ENCODE results near the gene PPARD.
"Not testable (repeated sequence)": the region's sequence is repeated elsewhere in the genome, so short reads cannot be mapped to it uniquely, and the experiment has no call there.

PPARD gene

DNA sequence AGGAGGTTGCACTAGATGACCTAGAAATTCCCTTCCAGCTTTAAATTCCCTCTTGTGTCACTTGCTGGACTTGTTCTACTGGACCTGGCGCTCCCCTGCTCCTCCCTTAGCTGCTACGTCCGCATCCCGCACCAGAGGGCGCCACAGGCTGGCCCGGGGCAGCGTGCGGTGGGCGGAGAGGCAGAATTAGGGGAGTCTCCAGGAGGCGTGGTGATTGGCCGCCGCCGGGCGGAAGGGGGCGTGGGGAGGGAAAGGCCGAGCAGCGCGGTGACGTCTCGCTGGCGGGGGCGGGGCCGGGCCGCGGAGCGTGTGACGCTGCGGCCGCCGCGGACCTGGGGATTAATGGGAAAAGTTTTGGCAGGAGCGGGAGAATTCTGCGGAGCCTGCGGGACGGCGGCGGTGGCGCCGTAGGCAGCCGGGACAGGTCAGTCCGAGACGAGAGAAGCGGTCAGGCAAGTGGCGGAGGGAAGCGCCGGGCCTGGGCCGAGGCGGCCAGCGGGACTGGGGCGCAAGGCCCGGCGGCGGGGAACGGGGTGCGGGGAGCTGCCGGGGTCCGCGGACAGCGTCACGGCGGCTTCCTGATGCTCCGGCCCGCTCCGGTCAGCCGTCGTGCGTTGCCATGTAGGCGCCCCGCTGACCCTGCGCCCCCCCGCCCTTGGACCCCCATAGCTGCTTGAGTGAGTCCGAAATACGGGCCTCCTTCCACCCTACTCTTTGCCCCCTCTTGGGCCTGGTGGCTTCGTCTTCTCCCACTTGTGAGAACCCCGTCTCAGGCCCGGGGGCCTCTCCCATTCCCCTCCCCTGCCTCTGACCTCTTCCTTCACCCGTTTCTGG is at the start of gene PPARD:
Gene PPARD, plus strand, starts transcription at position 301 of the 834 bp plus-strand sequence. CDS start 68,530 bp downstream, outside the sequence.
- DNase-seq (ENCODE audit: extremely low spot score, insufficient read length, low read depth) (peak; percentile 100), FAIRE-seq (peak; percentile 90)

DNA sequence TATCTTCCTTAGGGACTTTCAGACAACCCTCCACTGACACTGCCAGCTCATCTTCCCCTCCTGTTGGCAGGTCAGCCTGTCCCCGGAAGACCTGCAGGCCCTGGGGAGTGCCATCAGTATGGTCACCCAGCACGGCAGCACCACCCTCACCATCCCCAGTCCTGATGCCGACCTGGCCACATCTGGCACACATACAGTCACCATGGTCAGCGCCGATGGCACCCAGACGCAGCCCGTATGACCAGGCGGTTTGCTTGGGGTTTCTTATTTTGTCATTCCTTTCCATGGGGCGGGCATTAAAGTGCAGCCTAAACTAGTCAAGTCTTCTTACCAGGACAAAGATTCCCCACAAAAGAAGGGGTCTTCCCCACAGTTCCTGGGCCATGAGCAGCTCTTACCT is 48.7 kb upstream of the PPARD start:
- FAIRE-seq: no peak
- no peak for DNase-seq (ENCODE audit: extremely low spot score, insufficient read length, low read depth)

DNA sequence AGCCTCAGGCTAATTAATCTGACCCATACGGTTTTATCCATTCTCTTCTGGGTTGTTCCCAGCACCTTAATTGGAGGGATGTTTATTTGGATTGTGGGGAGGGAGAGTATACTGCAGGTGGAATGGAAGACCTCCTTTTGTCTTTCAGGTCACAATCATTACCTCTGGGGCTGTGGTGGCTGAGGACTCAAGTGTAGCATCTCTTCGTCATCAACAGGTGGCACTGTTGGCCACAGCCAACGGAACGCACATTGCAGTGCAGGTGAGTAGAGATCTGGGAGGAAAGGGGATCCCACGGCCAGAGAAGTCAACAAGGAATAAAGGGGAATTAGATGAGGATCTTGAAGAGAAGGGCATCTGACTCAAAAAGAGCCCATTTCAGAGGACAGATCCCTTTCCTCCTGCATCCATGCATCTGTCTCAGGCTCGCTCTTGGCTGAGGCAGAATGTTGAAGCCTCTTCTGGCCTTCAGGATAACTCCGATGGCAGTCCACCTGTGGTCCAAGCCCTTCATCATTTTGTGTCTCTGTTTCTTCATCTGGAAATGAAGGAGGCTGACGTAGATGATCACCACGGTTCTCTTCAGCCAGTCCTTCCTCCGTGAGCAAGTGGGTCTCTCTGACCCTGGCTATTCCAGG is 47.9 kb upstream of the PPARD start:
- FAIRE-seq (peak; percentile 80), DNase-seq (ENCODE audit: extremely low spot score, insufficient read length, low read depth) (no peak)

- FAIRE-seq (no peak), DNase-seq (ENCODE audit: extremely low spot score, insufficient read length, low read depth) (no peak)
Measured at GRCh38 chr6:35295036-35295435, 47.3 kb upstream of the PPARD start.

DNA sequence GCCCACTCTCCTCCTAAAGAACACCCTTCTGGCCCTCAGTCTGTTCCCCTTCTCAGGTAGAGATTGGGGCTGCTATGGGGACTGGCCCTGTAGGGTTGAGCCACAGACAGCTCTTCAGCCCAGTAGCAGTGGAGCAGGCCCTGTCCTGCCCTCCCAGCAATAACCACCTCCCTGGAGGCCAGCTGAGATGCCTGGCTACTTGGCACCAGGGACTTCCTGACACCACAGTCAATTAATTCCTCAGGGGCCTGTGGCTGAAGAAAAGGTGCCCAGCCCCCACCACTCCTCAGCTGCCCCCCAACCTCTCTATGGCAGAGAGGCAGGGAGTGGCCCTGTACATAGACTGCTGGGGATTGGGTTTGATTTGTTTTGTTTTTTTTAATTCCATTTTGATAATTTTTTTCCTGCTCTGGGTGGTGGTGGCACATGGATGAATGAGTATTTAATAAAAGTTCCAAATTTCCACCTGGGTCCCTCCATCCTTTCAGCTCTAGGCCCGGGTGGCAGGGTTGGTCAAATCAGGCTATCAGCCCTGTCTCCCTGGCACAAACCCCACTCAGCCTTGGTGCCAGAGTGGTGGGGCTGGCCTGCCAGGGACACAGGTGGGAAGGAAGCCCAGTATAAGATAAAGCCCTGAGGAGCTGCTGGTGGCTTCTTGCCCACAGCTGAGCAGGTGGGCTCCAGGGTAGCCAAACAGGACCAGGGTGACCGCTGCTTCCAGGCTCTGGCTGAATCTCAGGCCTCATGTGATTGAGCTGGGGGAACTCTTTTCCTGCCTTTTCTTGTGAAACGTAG is 46.6 kb upstream of the PPARD start:
- no peak for FAIRE-seq
- DNase-seq (ENCODE audit: extremely low spot score, insufficient read length, low read depth): no peak

DNA sequence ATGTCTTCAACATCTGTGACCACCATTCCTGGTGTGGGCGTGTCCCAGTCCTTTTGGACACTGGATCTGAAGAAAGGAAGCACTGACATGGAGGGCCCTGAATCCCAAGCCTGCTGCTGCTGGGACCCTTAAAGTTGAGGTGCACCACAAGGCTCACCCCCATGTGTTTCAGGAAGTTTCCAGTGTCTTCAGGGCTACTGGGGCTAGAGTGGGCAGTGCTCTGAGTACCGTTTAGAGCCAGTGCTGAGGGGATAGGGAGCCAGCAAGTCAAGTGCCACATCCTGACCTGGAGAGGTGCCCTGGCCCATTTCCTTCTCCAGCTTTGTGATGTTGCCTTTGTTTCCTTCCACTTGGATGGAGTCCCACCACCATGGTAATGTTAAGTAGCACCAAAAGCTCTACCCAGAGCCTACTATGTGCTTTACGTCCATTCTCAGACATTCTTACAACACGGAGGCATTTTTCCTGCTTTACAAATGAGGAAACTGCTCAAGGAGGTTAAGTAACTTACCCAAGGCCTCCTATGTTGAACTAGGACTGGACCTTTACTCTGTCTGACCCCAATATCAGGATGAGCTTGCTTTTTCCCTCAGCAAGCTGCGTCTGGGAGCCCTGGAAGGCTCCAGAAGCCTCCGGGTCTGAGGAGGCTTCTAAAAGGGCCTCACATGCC is 45.3 kb upstream of the PPARD start:
- FAIRE-seq: no peak
- DNase-seq (ENCODE audit: extremely low spot score, insufficient read length, low read depth): no peak

DNA sequence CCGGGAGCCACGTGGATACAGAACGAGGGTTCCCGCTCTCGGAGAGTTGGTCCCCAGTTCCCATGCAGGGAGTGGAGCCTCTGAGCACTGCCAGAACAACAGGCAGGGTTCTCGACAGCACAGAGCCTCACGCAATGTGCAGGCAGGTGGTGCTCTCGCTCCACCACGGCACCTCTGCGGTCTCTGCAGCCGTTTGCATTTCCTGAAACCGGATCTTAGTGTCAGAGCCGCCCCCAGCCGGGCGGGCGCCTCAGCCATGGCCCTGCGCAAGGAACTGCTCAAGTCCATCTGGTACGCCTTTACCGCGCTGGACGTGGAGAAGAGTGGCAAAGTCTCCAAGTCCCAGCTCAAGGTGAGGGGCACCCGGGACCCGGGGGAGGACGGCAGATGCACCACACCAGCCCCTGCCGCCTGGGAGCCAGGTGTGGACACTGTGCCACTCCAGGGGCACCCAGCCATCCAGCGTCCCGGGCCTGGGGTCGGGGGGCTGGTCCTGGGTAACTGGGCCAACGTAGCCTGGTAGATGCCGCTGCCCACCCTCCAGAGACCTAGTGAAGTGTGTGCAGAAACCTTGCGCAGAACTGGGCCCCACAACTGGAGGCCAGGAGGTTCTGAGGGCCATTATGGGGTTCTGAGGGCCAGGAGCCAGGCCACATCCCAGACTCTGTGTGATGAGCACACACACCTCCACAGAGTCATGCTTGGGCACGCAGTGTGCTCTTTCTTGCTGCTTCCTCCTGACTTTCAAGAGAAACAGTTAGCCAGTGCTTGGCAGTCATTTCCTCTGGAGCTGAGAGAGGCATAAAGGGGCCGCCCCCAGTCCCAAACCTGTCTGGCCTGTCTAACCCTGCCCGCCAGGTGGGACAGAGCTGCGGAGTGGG is 44.5 kb upstream of the PPARD start, which contains the start of gene DEF6:
Gene DEF6, plus strand, starts transcription at position 218 of the 881 bp plus-strand sequence. Its CDS starts 39 bp downstream, at position 257.
- FAIRE-seq: peak; percentile 95

DNA sequence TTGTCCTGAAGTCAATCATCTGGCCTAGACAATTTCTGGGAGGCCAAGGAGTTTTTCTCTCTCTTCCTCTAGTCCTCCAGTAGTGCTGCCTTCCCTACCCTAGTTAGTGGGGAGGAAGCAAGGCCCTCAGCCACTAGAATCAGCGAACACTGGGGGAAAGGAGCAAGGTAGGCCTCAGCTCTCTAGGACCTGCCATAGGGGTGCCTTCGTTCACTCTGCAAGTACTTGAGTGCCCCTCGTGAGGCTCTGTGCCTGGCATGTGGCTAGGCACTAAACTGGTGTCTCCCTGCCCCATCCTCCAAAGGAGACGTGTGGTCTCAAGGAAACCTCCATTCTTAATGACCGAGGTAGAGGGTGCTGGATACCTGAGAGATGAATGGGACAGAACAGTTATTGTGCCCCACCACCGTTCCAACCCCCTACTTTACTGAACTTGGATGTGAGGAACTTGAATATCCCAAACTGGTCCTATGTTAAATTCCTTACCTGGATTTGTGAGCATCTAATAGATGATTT is 43.7 kb upstream of the PPARD start:
- no peak for FAIRE-seq

More for the DNA sequence above, 44.5 kb upstream of the PPARD start, which contains the start of gene DEF6:
- DNase-seq (ENCODE audit: extremely low spot score, insufficient read length, low read depth): peak; percentile 83

DNA sequence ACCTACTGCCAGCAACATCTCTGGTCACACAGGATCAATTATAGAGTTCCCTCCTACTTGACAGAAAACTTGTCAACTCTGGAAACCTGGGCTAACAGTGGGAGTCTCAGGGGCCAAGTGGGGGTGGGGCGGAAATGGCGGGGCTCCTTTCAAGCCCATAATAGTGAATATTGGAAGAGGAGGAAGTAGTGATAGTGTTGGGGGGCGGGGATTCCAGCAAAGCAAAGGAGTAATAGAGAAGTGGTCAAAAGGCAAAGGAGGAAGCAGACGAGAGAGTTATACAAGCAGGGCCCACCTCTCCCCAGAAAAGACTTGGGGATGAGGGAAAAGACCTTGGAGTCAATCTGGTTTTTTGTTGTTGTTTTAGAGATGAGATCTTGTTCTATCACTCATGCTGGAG is 42.7 kb upstream of the PPARD start:
- FAIRE-seq: peak; percentile 48

More for the DNA sequence above, 43.7 kb upstream of the PPARD start:
- DNase-seq (ENCODE audit: extremely low spot score, insufficient read length, low read depth): no peak

GRCh38 chr6:35300848-35301247 is 41.5 kb upstream of the PPARD start:
- FAIRE-seq (no peak), DNase-seq (ENCODE audit: extremely low spot score, insufficient read length, low read depth) (no peak)

More for the DNA sequence above, 42.7 kb upstream of the PPARD start:
- no peak for DNase-seq (ENCODE audit: extremely low spot score, insufficient read length, low read depth)

DNA sequence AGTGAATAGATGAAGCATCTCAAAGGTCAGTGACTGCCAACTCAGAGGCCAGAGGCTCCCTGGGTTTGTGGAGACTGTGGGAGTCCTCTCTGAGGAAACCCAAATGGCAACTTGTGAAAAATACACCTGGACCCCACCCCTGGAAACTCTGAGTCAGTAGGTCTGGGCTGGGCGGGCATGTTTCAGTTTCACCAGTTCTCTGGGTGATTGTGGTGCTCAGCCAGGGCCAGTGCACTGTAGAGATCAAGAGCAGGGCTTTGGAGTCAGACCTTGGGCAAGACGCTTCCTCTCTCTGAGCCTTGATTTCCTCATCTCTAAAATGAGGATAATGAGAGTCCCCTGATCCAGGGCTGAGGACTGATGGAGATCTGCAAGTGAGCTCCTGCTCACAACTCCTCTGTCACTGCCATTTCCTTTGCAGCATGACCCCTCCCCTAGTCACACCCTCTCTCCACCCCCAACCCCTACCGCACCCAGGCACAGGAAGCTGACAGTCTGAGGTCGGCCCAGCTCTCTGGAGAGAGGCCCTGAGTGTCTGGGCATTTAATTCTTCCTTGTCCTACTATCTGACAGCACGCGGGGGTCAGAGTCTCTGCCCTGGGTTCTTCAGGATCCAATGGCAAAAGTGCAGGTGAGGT is 39.6 kb upstream of the PPARD start:
- FAIRE-seq (peak; percentile 95), DNase-seq (ENCODE audit: extremely low spot score, insufficient read length, low read depth) (no peak)

DNA sequence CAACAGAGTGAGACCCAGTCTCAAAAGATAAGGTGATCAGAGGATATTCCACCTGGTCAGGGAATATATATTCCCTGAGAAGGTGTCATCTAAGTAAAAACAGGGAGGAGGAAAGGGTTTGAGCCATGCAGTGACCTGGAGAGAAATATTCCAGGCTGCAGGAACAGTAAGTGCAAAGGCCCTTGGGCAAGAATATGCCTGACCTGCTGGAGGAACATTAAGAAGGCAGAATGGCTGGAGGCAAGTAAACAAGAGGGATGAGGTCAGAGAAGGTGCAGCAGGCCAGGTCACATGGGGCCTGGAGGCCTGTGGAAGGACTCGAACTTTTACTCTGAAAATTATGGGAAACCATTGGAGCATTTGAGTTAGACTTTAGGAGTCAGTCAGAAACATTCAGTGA is 38.1 kb upstream of the PPARD start:
- FAIRE-seq (no peak), DNase-seq (ENCODE audit: extremely low spot score, insufficient read length, low read depth) (no peak)

- FAIRE-seq: no peak
- DNase-seq (ENCODE audit: extremely low spot score, insufficient read length, low read depth): no peak
Measured at GRCh38 chr6:35305117-35305516, 37.2 kb upstream of the PPARD start.

DNA sequence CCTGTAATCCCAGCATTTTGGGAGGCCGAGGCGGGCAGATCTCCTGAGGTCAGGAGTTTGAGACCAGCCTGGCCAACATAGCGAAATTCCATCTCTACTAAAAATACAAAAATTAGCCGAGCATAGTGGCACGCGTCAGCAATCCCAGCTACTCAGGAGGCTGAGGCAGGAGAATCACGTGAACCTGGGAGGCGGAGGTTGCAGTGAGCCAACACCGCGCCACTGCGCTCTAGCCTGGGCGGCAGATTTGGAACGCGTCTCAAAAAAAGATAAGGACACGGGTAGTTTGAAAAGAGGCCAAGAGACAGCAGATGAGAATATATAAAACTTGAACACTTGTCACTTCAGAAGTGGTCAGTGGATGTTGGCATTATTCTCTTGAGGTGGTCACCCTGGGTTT is 35.2 kb upstream of the PPARD start:
- not testable (repeated sequence) for FAIRE-seq; DNase-seq (ENCODE audit: extremely low spot score, insufficient read length, low read depth)

DNA sequence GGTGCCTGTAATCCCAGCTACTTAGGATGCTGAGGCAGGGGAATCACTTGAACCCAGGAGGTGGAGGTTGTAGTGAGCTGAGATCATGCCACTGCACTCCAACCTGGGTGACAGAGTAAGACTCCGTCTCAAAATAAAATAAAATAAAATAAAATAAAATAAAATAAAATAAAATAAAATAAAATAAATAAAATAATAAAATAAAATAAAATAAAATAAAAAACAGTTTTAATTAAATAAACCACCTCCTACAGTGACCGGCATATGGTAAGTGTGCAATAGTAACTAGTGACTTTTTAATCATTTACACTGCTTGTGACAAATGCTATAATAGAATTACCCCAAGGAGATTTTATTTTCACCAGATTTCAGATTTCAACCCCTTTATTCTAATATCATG is 33.8 kb upstream of the PPARD start:
- FAIRE-seq; DNase-seq (ENCODE audit: extremely low spot score, insufficient read length, low read depth): not testable (repeated sequence)

DNA sequence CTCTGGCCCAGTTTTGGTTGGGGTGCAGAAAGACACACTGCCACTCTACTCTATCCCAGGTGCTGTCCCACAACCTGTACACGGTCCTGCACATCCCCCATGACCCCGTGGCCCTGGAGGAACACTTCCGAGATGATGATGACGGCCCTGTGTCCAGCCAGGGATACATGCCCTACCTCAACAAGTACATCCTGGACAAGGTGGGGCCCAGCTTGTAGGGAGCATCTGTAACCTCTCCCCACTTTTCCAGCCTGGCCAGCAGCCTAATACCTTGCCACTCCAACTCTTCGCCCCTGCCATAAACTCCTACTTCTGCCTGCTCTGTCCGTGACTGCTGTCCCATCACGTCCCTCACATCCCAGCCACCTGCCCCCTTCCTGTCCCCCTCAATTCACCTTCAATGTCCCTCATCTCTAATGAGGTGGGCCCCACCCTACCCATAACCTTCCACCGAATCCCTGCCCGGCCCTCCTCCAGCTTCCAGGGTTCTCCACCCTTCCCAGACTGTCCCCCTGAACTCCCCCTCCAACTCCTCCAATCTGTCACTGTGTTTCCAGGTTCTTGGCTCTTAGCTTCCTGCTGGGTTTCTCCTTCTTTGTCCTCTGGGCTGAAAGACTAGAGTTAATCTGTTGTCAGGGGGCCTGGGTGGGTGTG is 32.6 kb upstream of the PPARD start:
- DNase-seq (ENCODE audit: extremely low spot score, insufficient read length, low read depth) (no peak), FAIRE-seq (no peak)

DNA sequence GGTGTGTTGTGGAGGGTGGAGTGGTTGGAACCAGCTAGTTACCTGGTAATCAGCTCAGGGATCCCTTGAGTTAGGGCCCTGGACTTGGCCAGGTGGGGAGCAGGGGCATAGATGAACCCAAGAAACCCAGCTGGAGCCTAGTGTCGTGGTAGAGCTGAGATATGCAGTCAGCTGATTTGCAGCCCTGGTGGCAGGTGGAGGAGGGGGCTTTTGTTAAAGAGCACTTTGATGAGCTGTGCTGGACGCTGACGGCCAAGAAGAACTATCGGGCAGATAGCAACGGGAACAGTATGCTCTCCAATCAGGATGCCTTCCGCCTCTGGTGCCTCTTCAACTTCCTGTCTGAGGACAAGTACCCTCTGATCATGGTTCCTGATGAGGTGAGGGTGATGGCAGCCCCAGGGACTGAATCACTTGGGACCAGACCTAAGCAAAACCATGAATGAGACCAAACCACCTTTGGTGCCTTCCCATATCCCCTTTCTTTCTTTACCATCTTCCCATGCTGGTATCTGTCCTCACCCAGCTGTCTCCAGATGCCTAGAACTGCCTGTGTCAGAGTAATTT is 32.0 kb upstream of the PPARD start:
- no peak for FAIRE-seq
- DNase-seq (ENCODE audit: extremely low spot score, insufficient read length, low read depth): no peak

Data from GM18507 (cell line).